ENCODE results near the gene TRABD2B. TPM values are rescaled to one million over a fixed set of nuclear protein-coding genes. Genes with fewer than 3 reads are reported as not detected.

TRABD2B gene
- total and polyA plus RNA-seq, 2 of the 4 experiments (the other 2 are of a cell fraction), result not detected

GRCh38 chr1:47894410-47895278 is 102.5 kb downstream of the TRABD2B start:
- Histone ChIP-seq H3K36me3 (ENCODE audit: control insufficient read depth, insufficient read depth, low read length) (no peaks in the 10 kb centered on the region), H2AK9ac (replicated peaks; ENCODE audit: low read depth, low read length, poor library complexity) (no peak overlapping the region), H4K20me1 (ENCODE audit: insufficient read depth, low read length) (no peaks in the 10 kb centered on the region), H3K23ac (ENCODE audit: low read depth, low read length) (no peak overlapping the region), H3K4me1 (ENCODE audit: control insufficient read depth, insufficient read depth, low read length) (no peaks in the 10 kb centered on the region), H2BK15ac (ENCODE audit: low read depth, low read length) (no peak overlapping the region), H2BK120ac (ENCODE audit: low read depth, low read length) (no peak overlapping the region), H3K18ac (ENCODE audit: low read depth, low read length) (no peak overlapping the region), H4K91ac (ENCODE audit: insufficient read depth, low read depth, low read length) (no peak overlapping the region), H3K9me3 (ENCODE audit: control insufficient read depth, insufficient read depth, low read length) (no peaks in the 10 kb centered on the region), H2AFZ (replicated peaks; ENCODE audit: low read length, poor library complexity) (no peak overlapping the region), H3K9ac (ENCODE audit: low read depth, low read length) (no peak overlapping the region), H4K8ac (ENCODE audit: low read depth in 2 of 2, low read length in 2 of 2) (no peak overlapping the region), H2BK20ac (ENCODE audit: low read depth, low read length) (no peak overlapping the region), H4K5ac (ENCODE audit: low read depth, low read length) (no peak overlapping the region), H3K4me2 (ENCODE audit: low read depth, low read length) (no peak overlapping the region), H2AK5ac (ENCODE audit: low read depth, low read length) (no peak overlapping the region), H3K4ac (ENCODE audit: low read depth, low read length) (no peak overlapping the region), H3K79me1 (ENCODE audit: low read depth in 1 of 2, low read length in 2 of 2) (no peaks in the 10 kb centered on the region), H3K9me1 (ENCODE audit: insufficient read depth, low read length) (no peaks in the 10 kb centered on the region), H3K56ac (ENCODE audit: extremely low read depth, insufficient read depth, low read length) (no peak overlapping the region), H3K27me3 (ENCODE audit: control insufficient read depth, insufficient read depth, low read length) (0 out of 2 replicates have a peak, but pooled peaks cover 2% of the 10 kb centered on the region), H3K27ac (ENCODE audit: insufficient read depth, low read length) (no peak overlapping the region), H3K4me3 (ENCODE audit: insufficient read depth, low read depth, low read length) (no peak overlapping the region), H2BK5ac (ENCODE audit: low read depth, low read length, poor library complexity, severe bottlenecking) (no peak overlapping the region), H3K14ac (replicated peaks; ENCODE audit: low read depth, low read length) (no peak overlapping the region)
- ChIA-PET CTCF (no interaction called here), POLR2A (ENCODE audit: unreplicated experiment) (no interaction called here)
- no CpG with 5 or more reads among the region's 11 CpGs for WGBS, 2 experiments (ENCODE audit: extremely low coverage in 2 of 2, insufficient read length in 1 of 2)
- no TSS peak for BruUV-seq (replicated peaks)
- DNase-seq (peak; percentile 4), ATAC-seq (ENCODE audit: low read depth) (no peak)
- TF ChIP-seq, protein P1, sequence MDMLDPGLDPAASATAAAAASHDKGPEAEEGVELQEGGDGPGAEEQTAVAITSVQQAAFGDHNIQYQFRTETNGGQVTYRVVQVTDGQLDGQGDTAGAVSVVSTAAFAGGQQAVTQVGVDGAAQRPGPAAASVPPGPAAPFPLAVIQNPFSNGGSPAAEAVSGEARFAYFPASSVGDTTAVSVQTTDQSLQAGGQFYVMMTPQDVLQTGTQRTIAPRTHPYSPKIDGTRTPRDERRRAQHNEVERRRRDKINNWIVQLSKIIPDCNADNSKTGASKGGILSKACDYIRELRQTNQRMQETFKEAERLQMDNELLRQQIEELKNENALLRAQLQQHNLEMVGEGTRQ (IDR thresholded peaks at IDR 0.05; ENCODE audit: low read depth, low read length), result no peak
- no peak for TF ChIP-seq MXI1 (IDR thresholded peaks at IDR 0.05; ENCODE audit: borderline replicate concordance, low read depth, low read length)
- TF ChIP-seq CHD1 (IDR thresholded peaks at IDR 0.05; ENCODE audit: low read depth, low read length), result no peak
- TF ChIP-seq, protein P2, sequence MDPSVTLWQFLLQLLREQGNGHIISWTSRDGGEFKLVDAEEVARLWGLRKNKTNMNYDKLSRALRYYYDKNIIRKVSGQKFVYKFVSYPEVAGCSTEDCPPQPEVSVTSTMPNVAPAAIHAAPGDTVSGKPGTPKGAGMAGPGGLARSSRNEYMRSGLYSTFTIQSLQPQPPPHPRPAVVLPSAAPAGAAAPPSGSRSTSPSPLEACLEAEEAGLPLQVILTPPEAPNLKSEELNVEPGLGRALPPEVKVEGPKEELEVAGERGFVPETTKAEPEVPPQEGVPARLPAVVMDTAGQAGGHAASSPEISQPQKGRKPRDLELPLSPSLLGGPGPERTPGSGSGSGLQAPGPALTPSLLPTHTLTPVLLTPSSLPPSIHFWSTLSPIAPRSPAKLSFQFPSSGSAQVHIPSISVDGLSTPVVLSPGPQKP (IDR thresholded peaks at IDR 0.05; ENCODE audit: borderline replicate concordance, low read depth, low read length), result no peak
- TF ChIP-seq RAD21 (IDR thresholded peaks at IDR 0.05; ENCODE audit: low read length), result no peak
- no peak for TF ChIP-seq MAFK (IDR thresholded peaks at IDR 0.05; ENCODE audit: low read depth, low read length)
- TF ChIP-seq POLR2A (IDR thresholded peaks at IDR 0.05; ENCODE audit: low read depth, low read length), result no peak
- no peak for TF ChIP-seq MAZ (IDR thresholded peaks at IDR 0.05; ENCODE audit: borderline replicate concordance, low read depth, low read length)
- no peak for TF ChIP-seq BHLHE40 (IDR thresholded peaks at IDR 0.05; ENCODE audit: low read depth, low read length)
- no peak for TF ChIP-seq SMC3 (IDR thresholded peaks at IDR 0.05; ENCODE audit: low read depth, low read length)
- TF ChIP-seq RCOR1 (IDR thresholded peaks at IDR 0.05; ENCODE audit: insufficient replicate concordance, low read length), result no peak
- no peak for TF ChIP-seq CEBPB (IDR thresholded peaks at IDR 0.05; ENCODE audit: low read depth, low read length)
- dilution Hi-C loops (cut with HindIII; ENCODE audit: low sequenced_read_pairs, unreplicated experiment), result no loop called here
- intact Hi-C loops (cut with micrococcal nuclease), result loop anchor here (1.0 kb wide), 1 partner anchor 16 kb away; no protein-coding TSS in a partner anchor
- in situ Hi-C loops (cut with MboI; ENCODE audit: low sequenced_read_pairs), result no loop called here
